Smooth muscle cell (in vitro differentiated cells): ENCODE results near the gene KCNC4. TPM values are rescaled to one million over a fixed set of nuclear protein-coding genes. Genes with fewer than 3 reads are reported as not detected.

Experiments
- DNase-seq: peaks from one replicate; lab custom pipeline; 2025; ENCODE audit not compliant: unreplicated experiment; lab: John Stamatoyannopoulos, UW
- H2AFZ ChIP-seq: fragments of 200-600 bp; sonication (generic); 2 replicates; pipeline ENCODE4 v1.6.0; 2016; ENCODE audit warnings: antibody characterized with exemption, low read depth, mild to moderate bottlenecking
- H3F3A ChIP-seq: fragments of 200-600 bp; sonication (generic); 2 replicates; pipeline ENCODE4 v1.6.0; 2017; ENCODE audit warnings: antibody characterized with exemption, low read depth
- H3K27ac ChIP-seq: fragments of 200-600 bp; sonication (generic); 2 replicates; pipeline ENCODE4 v1.5.1; 2016; ENCODE audit warnings: low read depth, mild to moderate bottlenecking
- H3K27me3 ChIP-seq: fragments of 200-600 bp; sonication (generic); 2 replicates; pipeline ENCODE4 v1.6.1; 2016; ENCODE audit warnings: low read depth, mild to moderate bottlenecking
- H3K36me3 ChIP-seq: fragments of 200-600 bp; sonication (generic); 2 replicates; pipeline ENCODE4 v1.5.1; 2016; ENCODE audit warnings: low read depth
- H3K4me1 ChIP-seq: fragments of 200-600 bp; sonication (generic); 2 replicates; pipeline ENCODE4 v1.5.1; 2016; ENCODE audit warnings: low read depth
- H3K4me2 ChIP-seq: fragments of 200-600 bp; sonication (generic); 2 replicates; pipeline ENCODE4 v1.6.0; 2016; ENCODE audit warnings: mild to moderate bottlenecking
- H3K4me3 ChIP-seq: fragments of 200-600 bp; sonication (generic); 2 replicates; pipeline ENCODE4 v1.5.1; 2016; ENCODE audit warnings: mild to moderate bottlenecking
- H3K79me2 ChIP-seq: fragments of 200-600 bp; sonication (generic); 2 replicates; pipeline ENCODE4 v1.6.0; 2016; ENCODE audit warnings: low read depth, mild to moderate bottlenecking
- H3K9ac ChIP-seq: fragments of 200-600 bp; sonication (generic); 2 replicates; pipeline ENCODE4 v1.6.0; 2016; ENCODE audit warnings: low read depth
- H3K9me3 ChIP-seq: fragments of 200-600 bp; sonication (generic); replicated peaks from 2 replicates; pipeline ENCODE4 v1.5.1; 2016; ENCODE audit warnings: low read depth
- H4K20me1 ChIP-seq: fragments of 200-600 bp; sonication (generic); 2 replicates; pipeline ENCODE4 v1.6.0; 2016; ENCODE audit warnings: low read depth
- CTCF ChIP-seq: fragments of 200-600 bp; sonication (generic); IDR thresholded peaks from 2 replicates; pipeline ENCODE4 v1.5.1; 2017; ENCODE audit warnings: borderline replicate concordance, mild to moderate bottlenecking, antibody characterized with exemption; ENCODE audit not compliant: insufficient read depth, poor library complexity, severe bottlenecking
- WGBS: methylation state at CpG from one replicate; pipeline ENCODE4 v1.1.7; 2016; ENCODE audit warnings: low lambda C conversion rate; 5-methylcytosine and 5-hydroxymethylcytosine counted together
- polyA plus RNA-seq: library from polyadenylated mRNA; unstranded; fragments of >200 nt; fragmentation: Nextera tagmentation; extraction: Ambion mirVana; gene quantifications from 2 replicates; pipeline ENCODE4 v1.2.1, GENCODE V29; 2016
- total RNA-seq: library from RNA; depleted of rRNA; stranded (reverse); fragments of >200 nt; gene quantifications from 2 replicates; pipeline ENCODE4 v1.2.3, GENCODE V29; 2014

Gene KCNC4
- total and polyA plus RNA-seq, 2 experiments from 2014 or later, result 2.0 to 6.0 TPM

GRCh38 chr1:110229348-110230001, 19.4 kb downstream of the KCNC4 start:
- TF ChIP-seq CTCF, result no peak
- Histone ChIP-seq H3K9ac (no peak overlapping the region), H3K79me2 (no peaks in the 10 kb centered on the region), H4K20me1 (no peaks in the 10 kb centered on the region), H3F3A (no peaks in the 10 kb centered on the region), H3K27ac (no peak overlapping the region), H3K9me3 (no peaks in the 10 kb centered on the region), H3K36me3 (no peaks in the 10 kb centered on the region), H3K4me1 (peaks cover 4% of the 10 kb centered on the region), H3K4me2 (no peak overlapping the region), H3K27me3 (no peaks in the 10 kb centered on the region), H2AFZ (no peak overlapping the region), H3K4me3 (no peak overlapping the region)
- 78% methylated on average over 21 of the region's 21 CpGs for WGBS
- DNase-seq, result no peak

- no peak for DNase-seq
- no peak overlapping the region for H3K27ac ChIP-seq
- no peak overlapping the region for H3K4me2 ChIP-seq
- 85% methylated on average over 10 of the region's 11 CpGs for WGBS
- no peak overlapping the region for H3K4me3 ChIP-seq
- no peak overlapping the region for H3K9ac ChIP-seq
- H2AFZ ChIP-seq, result no peak overlapping the region
- no peaks in the 10 kb centered on the region for H3K36me3 ChIP-seq
- peaks cover 4% of the 10 kb centered on the region for H3K4me1 ChIP-seq
- no peaks in the 10 kb centered on the region for H4K20me1 ChIP-seq
- H3K9me3 ChIP-seq, result no peaks in the 10 kb centered on the region
- no peak for TF ChIP-seq CTCF
- H3K79me2 ChIP-seq, result no peaks in the 10 kb centered on the region
- no peaks in the 10 kb centered on the region for H3F3A ChIP-seq
- H3K27me3 ChIP-seq, result no peaks in the 10 kb centered on the region
Measured at GRCh38 chr1:110230381-110231199, 20.5 kb downstream of the KCNC4 start.

- Histone ChIP-seq H3F3A (peaks cover 9% of the 10 kb centered on the region), H3K27me3 (no peaks in the 10 kb centered on the region), H3K9ac (no peak overlapping the region), H3K27ac (no peak overlapping the region), H3K9me3 (no peaks in the 10 kb centered on the region), H3K4me3 (no peak overlapping the region), H4K20me1 (no peaks in the 10 kb centered on the region), H3K36me3 (no peaks in the 10 kb centered on the region), H3K4me1 (peaks cover 4% of the 10 kb centered on the region), H3K79me2 (no peaks in the 10 kb centered on the region), H2AFZ (no peak overlapping the region), H3K4me2 (no peak overlapping the region)
- WGBS, result 79% methylated on average over 2 of the region's 2 CpGs
- no peak for DNase-seq
- TF ChIP-seq CTCF, result no peak
Measured at GRCh38 chr1:110233861-110234260, 23.7 kb downstream of the KCNC4 start.
